Right atrium auricular region (tissue), 2 donors: Measurements from ENCODE around the gene PPEF2. TPM values are rescaled to one million over a fixed set of nuclear protein-coding genes. Genes with fewer than 3 reads are reported as not detected.

ENCODE experiments used
- DNase-seq: peaks from one replicate; pipeline ENCODE4 v3.0.0-alpha.2; 2019; ENCODE audit warnings: low spot score
- H3K27ac ChIP-seq, 2 donors: fragments of 200-600 bp; sonication (generic); 1 replicate in 1 of 2; 2 replicates in 1 of 2; pipeline ENCODE4 v1.5.1; 2016 to 2019
- H3K27me3 ChIP-seq, 2 donors: fragments of 200-600 bp; sonication (generic); one replicate each; pipeline versions ENCODE4 v1.5.1 to v1.6.0; 2017 to 2019
- H3K36me3 ChIP-seq: fragments of 200-600 bp; sonication (generic); one replicate; pipeline ENCODE4 v1.5.1; 2016
- H3K4me1 ChIP-seq, 2 donors: fragments of 200-600 bp; sonication (generic); one replicate each; pipeline versions ENCODE4 v1.5.1 to v1.6.0; 2017 to 2019
- H3K4me3 ChIP-seq, 2 donors: fragments of 200-600 bp; sonication (generic); 1 replicate in 1 of 2; 2 replicates in 1 of 2; pipeline ENCODE4 v1.5.1; 2017 to 2019; ENCODE audit warnings: mild to moderate bottlenecking in 1 of 2, moderate library complexity in 1 of 2
- H3K9me3 ChIP-seq, 2 donors: fragments of 200-600 bp; sonication (generic); one replicate each; pipeline ENCODE4 v1.5.1; 2019
- CTCF ChIP-seq, 2 donors: fragments of 200-600 bp; sonication (generic); IDR thresholded peaks; one replicate each; pipeline ENCODE4 v1.5.1; 2019; ENCODE audit warnings: antibody characterized with exemption in 2 of 2
- total RNA-seq, 2 donors: library from RNA; depleted of rRNA; stranded (reverse); fragments of >200 nt; gene quantifications; one replicate each; pipeline ENCODE4 v1.1.0, GENCODE V29; 2016

PPEF2 gene
- total RNA-seq, 2 donors from 2014 or later = not detected

DNA sequence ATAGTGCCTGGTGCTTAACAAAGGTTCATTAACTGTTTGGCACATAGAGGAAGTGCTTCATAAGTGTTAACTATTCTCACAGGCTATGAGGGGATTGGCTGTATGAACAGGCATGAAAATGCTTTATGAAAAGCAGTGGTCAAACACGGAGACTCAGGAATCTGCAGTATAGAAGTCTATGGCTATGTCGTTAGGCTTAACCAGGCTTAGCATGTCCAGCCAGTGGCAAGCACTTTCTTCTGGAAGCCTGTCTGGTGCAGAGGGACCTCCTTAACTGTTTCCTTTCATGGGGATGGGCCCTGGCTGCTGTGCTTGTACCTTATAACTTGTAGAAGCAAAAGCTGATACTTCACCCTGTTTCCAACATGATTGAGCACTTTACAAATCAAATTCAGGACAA is 78.4 kb downstream of the PPEF2 start:
- H3K4me3 ChIP-seq = no peak overlapping the region
- DNase-seq = no peak
- no peaks in the 10 kb centered on the region for H3K27me3 ChIP-seq
- no peaks in the 10 kb centered on the region for H3K9me3 ChIP-seq
- H3K36me3 ChIP-seq = no peaks in the 10 kb centered on the region
- TF ChIP-seq CTCF (IDR thresholded peaks at IDR 0.05) = no peak
- no peak overlapping the region for H3K27ac ChIP-seq
- no peaks in the 10 kb centered on the region for H3K4me1 ChIP-seq

- TF ChIP-seq CTCF (IDR thresholded peaks at IDR 0.05) = no peak
- no peak overlapping the region for H3K4me3 ChIP-seq
- no peak overlapping the region for H3K27ac ChIP-seq
- H3K36me3 ChIP-seq = no peaks in the 10 kb centered on the region
- no peak for DNase-seq
- no peaks in the 10 kb centered on the region for H3K4me1 ChIP-seq
- H3K9me3 ChIP-seq = no peaks in the 10 kb centered on the region
- H3K27me3 ChIP-seq = no peaks in the 10 kb centered on the region
Observed at GRCh38 chr4:75822416-75822815, 79.8 kb downstream of the PPEF2 start.

DNA sequence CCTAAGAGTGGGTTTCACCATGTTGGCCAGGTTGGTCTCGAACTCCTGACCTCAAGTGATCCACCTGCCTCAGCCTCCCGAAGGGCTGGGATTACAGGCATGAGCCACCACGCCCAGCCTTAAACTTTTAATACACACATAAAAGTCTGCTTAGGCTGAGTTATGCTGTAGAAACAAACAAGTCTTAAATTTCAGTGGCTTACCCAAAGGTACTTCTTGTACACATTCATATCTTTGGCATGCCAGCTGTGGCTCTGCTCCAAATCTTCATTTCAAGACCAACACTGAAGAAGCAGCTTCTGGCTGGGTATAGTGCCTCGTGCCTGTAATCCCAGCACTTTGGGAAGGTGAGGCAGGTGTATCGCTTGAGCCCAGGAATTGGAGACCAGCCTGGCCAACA is 80.3 kb downstream of the PPEF2 start:
- Histone ChIP-seq H3K27me3 (no peaks in the 10 kb centered on the region), H3K4me3 (no peak overlapping the region), H3K9me3 (no peaks in the 10 kb centered on the region), H3K27ac (no peak overlapping the region), H3K4me1 (no peaks in the 10 kb centered on the region), H3K36me3 (no peaks in the 10 kb centered on the region)
- DNase-seq = no peak
- TF ChIP-seq CTCF (IDR thresholded peaks at IDR 0.05) = no peak

DNA sequence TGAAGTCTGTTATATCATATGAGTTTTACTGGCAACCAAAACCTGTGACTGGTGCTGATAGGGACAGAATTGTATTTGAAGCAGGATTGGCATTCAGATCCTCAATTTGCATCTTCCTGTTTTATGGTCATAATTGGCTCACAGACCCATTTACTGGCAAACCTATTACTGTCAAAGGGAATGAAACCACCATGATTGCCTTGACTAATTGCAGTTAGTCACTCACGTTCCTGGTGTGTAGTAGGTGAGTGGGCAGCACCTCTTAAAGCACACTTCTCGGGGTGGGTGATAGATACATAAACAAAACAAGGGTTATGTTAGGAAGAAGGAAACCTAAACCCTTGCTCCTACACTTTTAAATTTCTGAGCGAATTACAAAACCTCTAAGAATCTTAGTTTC is 81.0 kb downstream of the PPEF2 start:
- Histone ChIP-seq H3K27ac (no peak overlapping the region), H3K4me3 (no peak overlapping the region), H3K27me3 (no peaks in the 10 kb centered on the region), H3K9me3 (no peaks in the 10 kb centered on the region), H3K4me1 (no peaks in the 10 kb centered on the region), H3K36me3 (no peaks in the 10 kb centered on the region)
- no peak for TF ChIP-seq CTCF (IDR thresholded peaks at IDR 0.05)
- DNase-seq = no peak

GRCh38 chr4:75820676-75821075 is 81.6 kb downstream of the PPEF2 start:
- Histone ChIP-seq H3K4me1 (no peaks in the 10 kb centered on the region), H3K36me3 (peaks cover 1% of the 10 kb centered on the region), H3K27ac (no peak overlapping the region), H3K4me3 (no peak overlapping the region), H3K9me3 (no peaks in the 10 kb centered on the region), H3K27me3 (no peaks in the 10 kb centered on the region)
- no peak for TF ChIP-seq CTCF (IDR thresholded peaks at IDR 0.05)
- no peak for DNase-seq

DNA sequence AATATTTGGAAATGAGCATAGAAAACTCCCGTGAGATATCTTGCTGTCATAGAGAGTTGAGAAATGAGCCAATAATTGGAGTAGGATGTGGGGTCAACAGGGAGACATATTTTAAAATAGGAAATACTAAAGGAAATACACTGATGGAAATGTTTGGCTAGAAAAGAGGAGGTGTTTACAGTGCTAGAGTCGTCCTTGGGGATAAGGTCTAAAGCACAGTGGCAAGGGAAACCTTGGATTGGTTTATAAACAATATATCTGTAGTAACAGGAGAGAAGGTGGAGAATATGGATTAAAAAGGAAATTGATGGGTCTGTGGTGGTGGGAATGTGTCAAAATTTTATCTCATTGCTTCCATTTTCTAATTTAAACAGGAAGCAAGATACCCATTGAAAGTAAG is 82.1 kb downstream of the PPEF2 start:
- Histone ChIP-seq H3K4me1 (no peaks in the 10 kb centered on the region), H3K36me3 (peaks cover 6% of the 10 kb centered on the region), H3K27ac (no peak overlapping the region), H3K27me3 (no peaks in the 10 kb centered on the region), H3K9me3 (no peaks in the 10 kb centered on the region), H3K4me3 (no peak overlapping the region)
- DNase-seq = no peak
- no peak for TF ChIP-seq CTCF (IDR thresholded peaks at IDR 0.05)
